Right ventricle myocardium superior (tissue), 1 donor: ENCODE measurements around the gene COL11A2. TPM values are rescaled to one million over a fixed set of nuclear protein-coding genes. Genes with fewer than 3 reads are reported as not detected.

Source experiments
- microRNA-seq: library from miRNA; unstranded; fragments of <30 nt; microRNA quantifications from one replicate; pipeline ENCODE4 v1.2.0, GENCODE V29; 2020
- total RNA-seq: library from RNA; stranded (reverse); fragmentation: NEBNext Ultra II Directional; extraction: Animal tissue kit (Norgen Biotek cat#: 25700); gene quantifications from one replicate; pipeline ENCODE4 v1.2.1, GENCODE V29; 2021
- donor health status: DM: no; HTN: yes; CAD: no; lungs with severe emphysema.

The COL11A2 gene
- total RNA-seq, 1 donor from 2014 or later: 0.94 TPM

Small RNAs within 50 kb of the gene (microRNA-seq; reads per million reads assigned to microRNA genes)
- not detected for gene MIR219A1

Other genes starting within 250 kb of the COL11A2 start
- gene HLA-DMA, start 239.4 kb downstream of the COL11A2 start, total RNA-seq: 16.3 TPM
- 62.6 TPM for gene BRD2, start 223.9 kb downstream of the COL11A2 start, total RNA-seq
- gene HLA-DOA, start 182.9 kb downstream of the COL11A2 start, total RNA-seq: 1.2 TPM
- 34.1 TPM for gene HLA-DPA1, start 118.8 kb downstream of the COL11A2 start, total RNA-seq
- 29.8 TPM for gene HLA-DPB1, start 116.5 kb downstream of the COL11A2 start, total RNA-seq
- 37.9 TPM for gene RXRB, start 8.2 kb upstream of the COL11A2 start, total RNA-seq
- gene SLC39A7, start 8.4 kb upstream of the COL11A2 start, total RNA-seq: 46.0 TPM
- 25.1 TPM for gene HSD17B8, start 12.2 kb upstream of the COL11A2 start, total RNA-seq
- gene RING1, start 16.0 kb upstream of the COL11A2 start, total RNA-seq: 26.4 TPM
- gene VPS52, start 79.4 kb upstream of the COL11A2 start, total RNA-seq: 30.4 TPM
- 863 TPM for gene RPS18, start 79.6 kb upstream of the COL11A2 start, total RNA-seq
- 8.3 TPM for gene B3GALT4, start 84.7 kb upstream of the COL11A2 start, total RNA-seq
- gene WDR46, start 96.8 kb upstream of the COL11A2 start, total RNA-seq: 12.8 TPM
- gene PFDN6, start 97.1 kb upstream of the COL11A2 start, total RNA-seq: 44.4 TPM
- 60.5 TPM for gene RGL2, start 106.5 kb upstream of the COL11A2 start, total RNA-seq
- 78.2 TPM for gene TAPBP, start 121.6 kb upstream of the COL11A2 start, total RNA-seq
- 11.6 TPM for gene ZBTB22, start 125.3 kb upstream of the COL11A2 start, total RNA-seq
- 18.2 TPM for gene DAXX, start 130.5 kb upstream of the COL11A2 start, total RNA-seq
- 0.97 TPM for gene KIFC1, start 199.4 kb upstream of the COL11A2 start, total RNA-seq
- gene PHF1, start 218.5 kb upstream of the COL11A2 start, total RNA-seq: 50.6 TPM
- gene CUTA, start 225.6 kb upstream of the COL11A2 start, total RNA-seq: 102 TPM
- gene SYNGAP1, start 227.6 kb upstream of the COL11A2 start, total RNA-seq: 4.8 TPM